Neural progenitor cell (in vitro differentiated cells): ENCODE data around the gene USP46.

Experiments
- CTCF ChIP-seq: fragments of 200-600 bp; sonication (generic); IDR thresholded peaks from 2 replicates; pipeline ENCODE4 v1.5.1; 2017; ENCODE audit warnings: antibody characterized with exemption, mild to moderate bottlenecking
- EZH2 ChIP-seq: fragments of 200-600 bp; sonication (generic); IDR thresholded peaks from 2 replicates; pipeline ENCODE4 v1.6.1; 2017; ENCODE audit warnings: antibody characterized with exemption, mild to moderate bottlenecking, moderate library complexity
- EZH2phosphoT487 ChIP-seq: fragments of 200-600 bp; sonication (generic); IDR thresholded peaks from 2 replicates; pipeline ENCODE4 v1.6.1; 2017; ENCODE audit warnings: antibody characterized with exemption

- no peak for TF ChIP-seq CTCF
- TF ChIP-seq EZH2, result no peak
- no peak for TF ChIP-seq EZH2phosphoT487
Observed at GRCh38 chr4:52627876-52628275, 31.2 kb downstream of the USP46 start.
